ENCODE measurements around the gene KLK6.

The KLK6 gene

GRCh38 chr19:50969413-50969760 lies at the start of gene KLK6:
TSS of gene KLK6 (minus strand) at chr19:50969591. CDS start at chr19:50968104, 1,487 bp downstream.
- H3K27ac Mint-ChIP-seq = peak within 1 kb of the TSS in 1 of 2 donors; percentile 52
- H3K9me3 Mint-ChIP-seq = no peaks in the 10 kb centered on the region
- DNase-seq (no peak), ATAC-seq (no peak)
- H3K4me1 Mint-ChIP-seq = no peaks in the 10 kb centered on the region
- peaks cover 72% of the 10 kb centered on the region for H3K27me3 Mint-ChIP-seq
- no peak within 1 kb of the TSS for H3K4me3 Mint-ChIP-seq

- H3K4me1 Mint-ChIP-seq = peaks cover 37% of the 10 kb centered on the region
- H3K27ac Mint-ChIP-seq = no peak overlapping the region
- no peak for DNase-seq
- ATAC-seq = peak; percentile 40
- H3K9me3 Mint-ChIP-seq = no peaks in the 10 kb centered on the region
- peaks cover 92% of the 10 kb centered on the region for H3K27me3 Mint-ChIP-seq
- peak overlapping the region; percentile 55 to 70 for H3K4me3 Mint-ChIP-seq
These were observed 49.6 kb upstream of the KLK6 start for GRCh38 chr19:51018745-51019543.

GRCh38 chr19:51016798-51017683 lies 47.6 kb upstream of the KLK6 start:
- no peak overlapping the region for H3K27ac Mint-ChIP-seq
- H3K9me3 Mint-ChIP-seq = no peaks in the 10 kb centered on the region
- peak; percentile 46 for ATAC-seq
- peak overlapping the region; percentile 75 to 79 for H3K4me3 Mint-ChIP-seq
- DNase-seq = peak in 1 of 2 donors; percentile 54
- H3K4me1 Mint-ChIP-seq = peaks cover 37% of the 10 kb centered on the region
- H3K27me3 Mint-ChIP-seq = peaks cover 83% of the 10 kb centered on the region

- Mint-ChIP-seq H3K27ac (no peak overlapping the region), H3K4me3 (no peak overlapping the region), H3K4me1 (peaks cover 37% of the 10 kb centered on the region), H3K9me3 (no peaks in the 10 kb centered on the region), H3K27me3 (peaks cover 82% of the 10 kb centered on the region)
- ATAC-seq (no peak), DNase-seq (no peak)
These were observed 46.4 kb upstream of the KLK6 start for GRCh38 chr19:51015691-51016267.

- DNase-seq (no peak), ATAC-seq (no peak)
- H3K4me3 Mint-ChIP-seq = no peak overlapping the region
- H3K27ac Mint-ChIP-seq = no peak overlapping the region
- H3K9me3 Mint-ChIP-seq = no peaks in the 10 kb centered on the region
- peaks cover 26% of the 10 kb centered on the region for H3K4me1 Mint-ChIP-seq
- peaks cover 82% of the 10 kb centered on the region for H3K27me3 Mint-ChIP-seq
These were observed 44.9 kb upstream of the KLK6 start for GRCh38 chr19:51014242-51014641.

GRCh38 chr19:51012661-51013190 lies 43.3 kb upstream of the KLK6 start:
- DNase-seq = no peak
- no peak overlapping the region for H3K27ac Mint-ChIP-seq
- no peak overlapping the region for H3K4me3 Mint-ChIP-seq
- no peaks in the 10 kb centered on the region for H3K9me3 Mint-ChIP-seq
- ATAC-seq = no peak
- H3K27me3 Mint-ChIP-seq = peaks cover 74% of the 10 kb centered on the region
- peaks cover 11% of the 10 kb centered on the region for H3K4me1 Mint-ChIP-seq

GRCh38 chr19:51010066-51010795 lies 40.8 kb upstream of the KLK6 start:
- ATAC-seq = no peak
- H3K4me3 Mint-ChIP-seq = no peak overlapping the region
- no peak overlapping the region for H3K27ac Mint-ChIP-seq
- H3K27me3 Mint-ChIP-seq = peaks cover 57% of the 10 kb centered on the region
- no peaks in the 10 kb centered on the region for H3K9me3 Mint-ChIP-seq
- H3K4me1 Mint-ChIP-seq = no peaks in the 10 kb centered on the region
- no peak for DNase-seq

- Mint-ChIP-seq H3K27ac (no peak overlapping the region), H3K27me3 (peaks cover 55% of the 10 kb centered on the region), H3K4me1 (no peaks in the 10 kb centered on the region), H3K9me3 (no peaks in the 10 kb centered on the region), H3K4me3 (no peak overlapping the region)
- DNase-seq = no peak
- ATAC-seq = no peak
These were observed 39.9 kb upstream of the KLK6 start for GRCh38 chr19:51009061-51009891.

- Mint-ChIP-seq H3K27me3 (peaks cover 59% of the 10 kb centered on the region), H3K4me1 (no peaks in the 10 kb centered on the region), H3K27ac (no peak overlapping the region), H3K4me3 (no peak overlapping the region), H3K9me3 (no peaks in the 10 kb centered on the region)
- DNase-seq = no peak
- ATAC-seq = no peak
These were observed 38.1 kb upstream of the KLK6 start for GRCh38 chr19:51007488-51007887.

GRCh38 chr19:51006406-51006805 lies 37.0 kb upstream of the KLK6 start:
- Mint-ChIP-seq H3K27me3 (peaks cover 70% of the 10 kb centered on the region), H3K27ac (no peak overlapping the region), H3K9me3 (no peaks in the 10 kb centered on the region), H3K4me1 (no peaks in the 10 kb centered on the region), H3K4me3 (no peak overlapping the region)
- ATAC-seq = no peak
- DNase-seq = no peak

- no peaks in the 10 kb centered on the region for H3K4me1 Mint-ChIP-seq
- peaks cover 71% of the 10 kb centered on the region for H3K27me3 Mint-ChIP-seq
- no peak for DNase-seq
- no peak overlapping the region for H3K4me3 Mint-ChIP-seq
- H3K27ac Mint-ChIP-seq = no peak overlapping the region
- H3K9me3 Mint-ChIP-seq = no peaks in the 10 kb centered on the region
- ATAC-seq = no peak
These were observed 35.9 kb upstream of the KLK6 start for GRCh38 chr19:51005248-51005647.

GRCh38 chr19:51003316-51003715 lies 33.9 kb upstream of the KLK6 start:
- no peak overlapping the region for H3K4me3 Mint-ChIP-seq
- H3K27me3 Mint-ChIP-seq = peaks cover 70% of the 10 kb centered on the region
- no peaks in the 10 kb centered on the region for H3K9me3 Mint-ChIP-seq
- no peak for DNase-seq
- H3K27ac Mint-ChIP-seq = no peak overlapping the region
- ATAC-seq = no peak
- no peaks in the 10 kb centered on the region for H3K4me1 Mint-ChIP-seq

GRCh38 chr19:51002542-51003311 lies 33.3 kb upstream of the KLK6 start:
- peak; percentile 28 for ATAC-seq
- no peaks in the 10 kb centered on the region for H3K4me1 Mint-ChIP-seq
- peaks cover 76% of the 10 kb centered on the region for H3K27me3 Mint-ChIP-seq
- H3K9me3 Mint-ChIP-seq = no peaks in the 10 kb centered on the region
- no peak overlapping the region for H3K27ac Mint-ChIP-seq
- H3K4me3 Mint-ChIP-seq = no peak overlapping the region
- peak in 1 of 2 donors; percentile 29 for DNase-seq

GRCh38 chr19:51002089-51002532 lies 32.7 kb upstream of the KLK6 start:
- Mint-ChIP-seq H3K27ac (no peak overlapping the region), H3K9me3 (no peaks in the 10 kb centered on the region), H3K27me3 (peaks cover 76% of the 10 kb centered on the region), H3K4me3 (no peak overlapping the region), H3K4me1 (no peaks in the 10 kb centered on the region)
- DNase-seq (no peak), ATAC-seq (no peak)
